Fibroblast of gingiva (primary cell): ENCODE results near the gene SCARF2.
A peak's percentile ranks its signal among the peaks of the same experiment; 100 is the strongest.

Experiments used
- DNase-seq: peaks from one replicate; pipeline ENCODE4 v3.0.0-alpha.2; 2011; ENCODE audit warnings: low read depth

SCARF2 gene

GRCh38 chr22:20439928-20440575 is 2.4 kb upstream of the SCARF2 start:
- no peak for DNase-seq

- no peak for DNase-seq
Measured at GRCh38 chr22:20439556-20439927, 1.9 kb upstream of the SCARF2 start.

GRCh38 chr22:20438678-20439492 is 1.3 kb upstream of the SCARF2 start:
- no peak for DNase-seq

GRCh38 chr22:20438427-20438677 is 727 bp upstream of the SCARF2 start:
- DNase-seq, result no peak

GRCh38 chr22:20436768-20437612 is 635 bp downstream of the SCARF2 start:
- DNase-seq, result no peak

GRCh38 chr22:20436307-20436767 is 1.3 kb downstream of the SCARF2 start:
- no peak for DNase-seq

GRCh38 chr22:20435436-20436306 is 2.0 kb downstream of the SCARF2 start:
- DNase-seq, result no peak

GRCh38 chr22:20434773-20435172 is 2.9 kb downstream of the SCARF2 start:
- no peak for DNase-seq

GRCh38 chr22:20434264-20434751 is 3.3 kb downstream of the SCARF2 start:
- DNase-seq, result no peak

- no peak for DNase-seq
Measured at GRCh38 chr22:20433686-20434241, 3.9 kb downstream of the SCARF2 start.

GRCh38 chr22:20433191-20433590 is 4.4 kb downstream of the SCARF2 start:
- DNase-seq, result no peak

- DNase-seq, result no peak
Measured at GRCh38 chr22:20432244-20432686, 5.4 kb downstream of the SCARF2 start.

- no peak for DNase-seq
Measured at GRCh38 chr22:20431511-20432192, 6.0 kb downstream of the SCARF2 start.

GRCh38 chr22:20430720-20431510 is 6.7 kb downstream of the SCARF2 start:
- peak; percentile 66 for DNase-seq

- DNase-seq, result no peak
Measured at GRCh38 chr22:20430101-20430719, 7.4 kb downstream of the SCARF2 start.

GRCh38 chr22:20429254-20430100 is 8.1 kb downstream of the SCARF2 start:
- no peak for DNase-seq

GRCh38 chr22:20428496-20429253 is 8.9 kb downstream of the SCARF2 start:
- DNase-seq, result no peak

GRCh38 chr22:20427945-20428417 is 9.6 kb downstream of the SCARF2 start:
- no peak for DNase-seq
